IPS-15b (cell line): ENCODE results near the gene TBC1D4.

ENCODE experiments used
- H3K27me3 ChIP-seq: one replicate; pipeline ENCODE4 v1.6.1; 2013; ENCODE audit warnings: low read length; ENCODE audit not compliant: control insufficient read depth, insufficient read depth
- H3K36me3 ChIP-seq: one replicate; pipeline ENCODE4 v1.6.1; 2013; ENCODE audit warnings: low read length; ENCODE audit not compliant: control insufficient read depth, insufficient read depth
- H3K4me1 ChIP-seq: one replicate; pipeline ENCODE4 v1.6.1; 2013; ENCODE audit warnings: mild to moderate bottlenecking, low read length; ENCODE audit not compliant: control insufficient read depth, insufficient read depth
- H3K4me3 ChIP-seq: one replicate; pipeline ENCODE4 v1.5.1; 2013; ENCODE audit warnings: low read depth, low read length
- H3K9ac ChIP-seq: one replicate; pipeline ENCODE4 v1.6.1; 2013; ENCODE audit warnings: low read depth, mild to moderate bottlenecking, low read length
- H3K9me3 ChIP-seq: one replicate; pipeline ENCODE4 v1.6.1; 2013; ENCODE audit warnings: mild to moderate bottlenecking, low read length; ENCODE audit not compliant: control insufficient read depth, insufficient read depth

TBC1D4 gene

DNA sequence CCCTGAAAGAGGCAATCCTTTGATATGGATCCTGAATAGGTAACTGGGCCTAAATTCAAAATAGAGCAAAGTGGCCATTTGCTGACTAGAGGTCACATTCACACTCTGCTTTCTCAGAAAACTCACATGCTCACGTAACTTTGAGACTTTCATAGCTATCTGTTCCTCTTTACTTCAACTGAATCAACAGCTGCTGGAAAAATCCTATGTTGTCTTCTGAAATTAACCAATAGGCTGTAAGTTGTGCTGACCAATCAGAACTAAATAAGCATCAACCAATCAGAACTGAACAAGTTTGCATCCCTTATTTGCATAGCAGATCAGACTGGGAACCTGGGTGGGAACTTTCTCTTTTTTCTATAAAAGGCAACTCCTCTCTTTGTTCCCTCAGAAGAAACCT is 24.0 kb upstream of the TBC1D4 start:
- Histone ChIP-seq H3K9me3 (no peaks in the 10 kb centered on the region), H3K9ac (no peak overlapping the region), H3K4me1 (no peaks in the 10 kb centered on the region)

DNA sequence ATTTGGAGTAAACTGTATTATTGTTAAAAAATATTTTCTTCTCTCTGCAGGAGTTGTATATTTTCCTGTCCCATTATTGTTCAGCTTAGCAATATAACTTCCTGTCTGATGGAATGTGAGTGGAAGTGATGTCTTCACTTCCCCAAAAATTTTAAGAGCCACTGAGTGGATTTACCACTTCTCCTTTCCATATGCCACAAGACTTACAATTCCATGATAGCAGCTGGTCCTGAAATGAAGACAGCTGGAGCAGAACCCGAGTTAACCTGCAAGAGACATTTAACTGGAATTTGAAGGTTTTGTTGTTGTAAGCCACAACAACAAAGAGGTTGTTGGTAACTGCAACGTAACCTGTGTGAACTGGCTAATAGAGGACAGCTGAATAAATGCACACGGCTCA is 23.4 kb upstream of the TBC1D4 start:
- Histone ChIP-seq H3K4me3 (no peak overlapping the region), H3K9ac (no peak overlapping the region), H3K27me3 (no peaks in the 10 kb centered on the region), H3K36me3 (no peaks in the 10 kb centered on the region), H3K9me3 (no peaks in the 10 kb centered on the region), H3K4me1 (no peaks in the 10 kb centered on the region)

More for the DNA sequence above, 24.0 kb upstream of the TBC1D4 start:
- no peaks in the 10 kb centered on the region for H3K27me3 ChIP-seq
- no peaks in the 10 kb centered on the region for H3K36me3 ChIP-seq
- H3K4me3 ChIP-seq, result no peak overlapping the region

DNA sequence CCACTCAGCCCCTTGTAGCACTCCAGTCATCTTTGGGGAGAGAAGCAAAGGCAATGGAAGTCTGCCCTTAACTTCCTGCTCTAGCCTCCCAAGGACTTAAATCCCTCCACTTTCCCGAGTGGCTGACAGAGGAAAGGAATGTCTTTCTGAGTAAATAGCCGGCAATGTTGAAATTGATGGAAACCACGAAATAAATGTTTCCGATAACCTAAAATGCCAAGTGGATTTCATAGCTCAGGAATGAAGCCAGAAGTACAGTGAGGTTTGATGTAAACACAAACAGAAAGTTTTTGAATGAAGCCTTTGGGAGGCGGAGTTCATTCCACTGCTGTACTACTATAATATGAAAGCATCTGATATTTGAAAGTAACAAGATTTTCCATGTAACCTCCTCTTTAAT is 14.0 kb upstream of the TBC1D4 start:
- Histone ChIP-seq H3K9me3 (no peaks in the 10 kb centered on the region), H3K27me3 (no peaks in the 10 kb centered on the region), H3K4me1 (no peaks in the 10 kb centered on the region), H3K9ac (no peak overlapping the region), H3K4me3 (no peak overlapping the region), H3K36me3 (no peaks in the 10 kb centered on the region)

DNA sequence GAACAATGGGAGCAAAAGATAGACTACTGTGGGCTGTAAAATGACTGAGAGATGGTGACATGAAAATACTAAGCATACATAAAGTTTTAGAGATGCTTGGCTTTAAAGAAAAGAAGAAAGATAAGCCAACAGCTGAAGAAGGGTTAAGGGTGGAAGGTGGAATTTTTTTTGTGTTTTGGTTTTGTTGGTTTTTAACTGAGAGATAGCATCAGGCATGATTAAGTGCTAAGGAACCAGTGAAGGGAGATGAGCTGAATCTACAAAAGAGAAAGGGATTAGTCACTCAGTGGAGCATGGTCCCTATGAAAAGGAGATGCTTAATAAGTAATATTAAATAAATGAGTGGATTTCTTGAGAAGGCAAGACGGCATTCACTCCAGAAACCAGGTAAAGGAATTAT is 12.5 kb upstream of the TBC1D4 start:
- Histone ChIP-seq H3K27me3 (no peaks in the 10 kb centered on the region), H3K9ac (no peak overlapping the region), H3K4me3 (no peak overlapping the region), H3K4me1 (no peaks in the 10 kb centered on the region), H3K9me3 (no peaks in the 10 kb centered on the region), H3K36me3 (no peaks in the 10 kb centered on the region)

DNA sequence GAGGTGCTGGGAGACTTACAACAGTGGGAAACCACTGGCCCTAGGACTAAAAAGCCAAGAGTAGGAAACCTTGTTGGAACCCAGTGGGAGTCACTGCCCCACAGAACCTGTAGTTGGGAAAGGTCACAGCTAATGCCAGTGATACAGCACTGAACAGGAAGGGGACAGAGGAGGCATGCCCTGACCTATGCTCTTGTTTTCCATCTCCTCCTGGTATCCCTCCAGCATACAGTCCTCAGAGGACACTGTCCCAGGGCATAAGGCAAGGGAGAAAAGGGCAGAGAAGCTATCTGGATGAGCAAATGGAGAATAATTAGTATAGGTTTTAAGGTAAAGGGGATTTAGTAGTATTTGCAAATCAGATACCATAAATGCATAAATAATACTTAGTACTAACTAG is 11.2 kb upstream of the TBC1D4 start:
- Histone ChIP-seq H3K27me3 (no peaks in the 10 kb centered on the region), H3K4me3 (no peak overlapping the region), H3K9ac (no peak overlapping the region), H3K36me3 (no peaks in the 10 kb centered on the region), H3K4me1 (no peaks in the 10 kb centered on the region), H3K9me3 (no peaks in the 10 kb centered on the region)

DNA sequence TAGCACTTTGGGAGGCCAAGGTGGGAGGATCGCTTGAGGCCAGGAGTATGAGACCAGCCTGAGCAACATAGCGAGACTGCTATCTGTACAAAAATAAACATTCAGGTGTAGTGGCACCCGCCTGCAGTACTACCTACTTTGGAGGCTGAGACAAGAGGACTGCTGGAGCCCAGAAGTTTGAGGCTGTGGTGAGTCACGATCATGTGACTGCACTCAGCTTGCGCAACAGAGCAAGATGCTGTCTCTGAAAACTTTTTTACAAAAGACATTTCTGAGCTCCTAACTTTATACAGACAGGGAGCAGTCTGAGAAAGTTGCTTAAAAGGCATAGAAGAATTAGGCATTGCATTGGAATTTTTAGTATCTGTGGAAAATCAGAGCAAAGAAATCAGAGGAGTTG is 10.4 kb upstream of the TBC1D4 start:
- Histone ChIP-seq H3K9ac (no peak overlapping the region), H3K27me3 (no peaks in the 10 kb centered on the region), H3K4me3 (no peak overlapping the region), H3K9me3 (no peaks in the 10 kb centered on the region), H3K4me1 (no peaks in the 10 kb centered on the region), H3K36me3 (no peaks in the 10 kb centered on the region)

DNA sequence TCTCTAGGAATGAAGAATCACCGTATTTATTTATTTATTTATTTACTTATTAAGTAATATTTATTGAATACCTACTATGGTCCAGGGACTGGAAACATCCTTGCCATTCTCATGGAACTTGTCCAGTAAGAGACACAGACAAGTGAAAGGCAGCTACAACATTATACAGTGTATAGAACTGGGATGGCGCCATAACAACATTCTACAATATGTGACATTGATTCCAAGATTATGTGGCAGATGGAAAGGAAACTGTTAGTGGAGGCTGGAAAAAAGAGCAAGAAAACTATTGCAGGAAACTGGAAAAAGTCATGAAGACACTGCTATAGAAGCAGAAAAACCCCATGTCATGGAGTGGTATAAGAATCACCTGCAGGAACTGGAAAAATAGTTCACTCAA is 9.4 kb upstream of the TBC1D4 start:
- Histone ChIP-seq H3K4me1 (no peaks in the 10 kb centered on the region), H3K27me3 (no peaks in the 10 kb centered on the region), H3K36me3 (no peaks in the 10 kb centered on the region), H3K4me3 (no peak overlapping the region), H3K9ac (no peak overlapping the region), H3K9me3 (no peaks in the 10 kb centered on the region)

DNA sequence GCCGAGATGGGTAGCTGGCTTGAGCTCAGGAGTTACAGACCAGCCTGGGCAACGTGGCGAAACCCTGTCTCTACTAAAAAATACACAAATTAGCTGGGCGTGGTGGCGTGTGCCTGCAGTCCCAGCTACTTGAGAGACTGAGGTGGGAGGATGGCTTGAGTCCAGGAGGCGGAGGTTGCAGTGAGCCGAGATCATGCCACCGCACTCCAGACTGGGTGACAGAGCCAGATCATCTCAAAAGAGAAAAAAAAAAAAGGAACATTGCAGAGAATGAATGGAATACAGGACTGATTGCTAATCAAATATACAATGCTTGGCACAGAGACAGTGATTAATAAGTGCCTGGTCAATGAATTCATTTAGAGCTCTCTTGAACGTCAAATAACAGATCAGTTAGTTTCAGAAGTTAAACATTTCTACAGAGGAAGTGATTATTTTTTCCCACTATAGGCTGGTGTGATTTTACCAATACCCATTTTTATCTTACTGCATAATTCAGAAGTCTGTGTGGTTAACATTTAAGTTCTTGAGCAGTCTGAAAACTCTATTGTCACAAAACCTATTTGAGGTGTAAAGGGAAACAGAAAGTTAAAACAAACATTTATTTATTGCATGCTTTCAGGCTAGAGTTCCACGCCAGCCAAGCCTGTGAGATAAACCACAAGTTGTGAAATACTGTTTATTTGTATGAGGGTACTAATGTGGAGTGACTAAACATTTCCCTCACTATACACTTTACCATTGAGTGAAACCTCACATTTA is 7.7 kb upstream of the TBC1D4 start:
- H3K27me3 ChIP-seq, result no peaks in the 10 kb centered on the region
- no peaks in the 10 kb centered on the region for H3K36me3 ChIP-seq
- no peak overlapping the region for H3K4me3 ChIP-seq
- no peaks in the 10 kb centered on the region for H3K4me1 ChIP-seq
- H3K9me3 ChIP-seq, result no peaks in the 10 kb centered on the region
- H3K9ac ChIP-seq, result no peak overlapping the region

DNA sequence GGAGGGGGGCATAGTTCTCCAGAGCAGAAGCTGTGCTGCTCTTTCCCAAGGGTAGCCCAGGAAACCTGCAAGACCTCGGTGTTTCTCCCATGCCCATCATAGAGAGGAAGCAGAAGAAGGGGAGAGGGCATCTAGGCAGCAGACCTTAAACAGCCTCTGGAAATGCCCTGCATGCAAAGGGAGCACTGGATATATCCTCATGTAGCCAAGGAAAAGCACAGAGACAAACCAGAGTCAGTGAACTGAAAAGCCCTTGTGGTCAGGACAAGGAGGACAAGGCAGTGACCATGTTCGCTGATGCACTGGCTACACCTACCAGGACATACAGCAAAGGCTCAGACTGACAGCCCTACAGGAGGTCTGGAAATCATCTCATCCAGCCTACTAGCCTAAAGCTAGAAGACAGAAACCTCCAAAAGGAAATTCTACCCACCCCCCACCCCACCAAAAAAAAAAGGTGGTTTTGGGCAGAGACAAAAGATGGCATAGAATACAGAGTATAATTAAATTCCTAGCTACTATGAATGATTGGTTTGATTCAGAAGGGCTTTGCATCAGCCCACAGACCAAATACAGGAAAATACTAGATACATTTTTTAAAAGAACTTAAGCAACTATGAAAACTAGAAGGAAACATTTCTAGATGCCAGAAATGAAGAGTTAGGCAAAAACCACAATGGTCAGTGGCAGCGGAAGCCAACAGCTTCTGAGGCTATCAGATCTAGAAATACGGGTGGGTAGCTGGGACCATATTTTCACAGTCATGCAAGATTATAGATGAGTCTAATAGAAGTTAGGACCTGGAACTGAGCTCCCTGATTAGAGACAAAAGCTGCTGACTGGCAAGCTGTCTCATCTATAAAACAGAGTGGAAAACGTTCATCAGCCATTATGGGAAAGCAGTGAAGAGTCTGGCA is 4.4 kb upstream of the TBC1D4 start:
- no peaks in the 10 kb centered on the region for H3K27me3 ChIP-seq
- H3K36me3 ChIP-seq, result no peaks in the 10 kb centered on the region
- H3K4me1 ChIP-seq, result no peaks in the 10 kb centered on the region
- H3K4me3 ChIP-seq, result no peak overlapping the region
- no peak overlapping the region for H3K9ac ChIP-seq
- no peaks in the 10 kb centered on the region for H3K9me3 ChIP-seq

DNA sequence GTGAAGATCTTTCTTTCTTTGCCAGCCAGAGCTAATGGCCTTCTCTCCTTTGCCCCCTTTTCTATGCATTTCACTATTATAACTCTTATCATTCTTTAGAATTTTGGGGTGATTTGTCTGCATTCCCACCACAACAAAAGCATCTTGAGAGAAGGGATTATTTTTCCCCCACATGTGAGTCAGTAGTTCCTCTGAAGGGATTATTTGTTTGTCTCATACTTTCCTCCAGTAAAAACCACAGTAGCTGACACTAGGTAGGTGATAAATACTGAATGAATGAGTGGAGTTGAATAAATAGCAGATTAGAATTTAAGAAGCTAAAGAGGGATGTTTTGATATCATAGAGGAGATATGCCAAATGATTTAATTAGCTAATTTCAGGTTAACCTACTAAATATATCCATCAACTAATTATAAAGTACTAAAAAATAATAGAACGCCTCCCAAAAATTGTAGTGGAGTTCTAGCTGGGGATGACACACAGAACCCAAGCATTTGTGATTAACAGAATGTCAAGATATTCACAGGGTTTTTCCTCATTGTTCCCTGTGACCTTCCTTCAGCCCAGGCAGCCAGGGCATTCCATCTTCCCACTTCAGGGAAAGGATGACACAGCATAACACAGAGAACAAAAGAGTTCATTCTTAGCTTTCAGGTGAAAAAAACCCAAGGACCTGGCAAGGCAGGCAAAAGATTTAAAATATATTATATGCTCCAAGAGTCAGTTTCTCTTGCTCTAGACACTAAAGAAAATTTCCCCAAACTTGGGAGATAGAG is 3.5 kb upstream of the TBC1D4 start:
- Histone ChIP-seq H3K36me3 (no peaks in the 10 kb centered on the region), H3K4me3 (no peak overlapping the region), H3K9me3 (no peaks in the 10 kb centered on the region), H3K9ac (no peak overlapping the region), H3K27me3 (peaks cover 2% of the 10 kb centered on the region), H3K4me1 (no peaks in the 10 kb centered on the region)

DNA sequence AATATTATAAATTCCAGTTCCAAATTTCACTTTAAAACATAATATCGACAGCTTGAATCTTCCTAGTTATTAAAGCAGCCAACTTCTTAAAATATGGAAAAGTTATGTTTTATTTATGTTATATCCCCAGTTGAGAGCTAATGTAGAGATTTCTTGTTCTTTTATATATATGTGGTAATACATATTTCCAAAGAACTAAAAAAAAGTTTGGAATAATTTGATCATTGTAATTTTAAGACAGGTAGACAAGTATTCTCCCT is 781 bp upstream of the TBC1D4 start:
- H3K9ac ChIP-seq, result no peak overlapping the region

More for the DNA sequence above, 781 bp upstream of the TBC1D4 start:
- no peaks in the 10 kb centered on the region for H3K36me3 ChIP-seq
- peaks cover 6% of the 10 kb centered on the region for H3K27me3 ChIP-seq
- H3K9me3 ChIP-seq, result no peaks in the 10 kb centered on the region
- peak overlapping the region; percentile 70 for H3K4me3 ChIP-seq
- no peaks in the 10 kb centered on the region for H3K4me1 ChIP-seq
